Colonic mucosa (tissue), 4 donors: ENCODE results near the gene IZUMO4. TPM values are rescaled to one million over a fixed set of nuclear protein-coding genes. Genes with fewer than 3 reads are reported as not detected.

Experiments
- DNase-seq: peaks from one replicate; pipeline ENCODE4 v3.0.0-alpha.2; 2020
- H3K27ac ChIP-seq: fragments of 200-600 bp; one replicate; pipeline ENCODE4 v1.8.0; 2021
- H3K27me3 ChIP-seq: fragments of 200-600 bp; one replicate; pipeline ENCODE4 v1.8.0; 2021
- H3K36me3 ChIP-seq: fragments of 200-600 bp; one replicate; pipeline ENCODE4 v1.8.0; 2021
- H3K4me1 ChIP-seq: fragments of 200-600 bp; one replicate; pipeline ENCODE4 v1.8.0; 2021; ENCODE audit warnings: mild to moderate bottlenecking
- H3K4me3 ChIP-seq: fragments of 200-600 bp; one replicate; pipeline ENCODE4 v1.8.0; 2021
- H3K9ac ChIP-seq, 2 donors: one replicate each; pipeline ENCODE4 v1.7.0; 2013; ENCODE audit warnings: control low read depth in 2 of 2, low read depth in 2 of 2, low read length in 2 of 2
- H3K9me3 ChIP-seq: fragments of 200-600 bp; one replicate; pipeline ENCODE4 v1.8.0; 2021
- intact Hi-C: fragments of 100-400 bp; cut with DNase I; formaldehyde crosslinking; loops from one replicate; pipeline ENCODE4 v1.14.1; 2022
- total RNA-seq, 2 donors: library from RNA; stranded (reverse); fragmentation: NEBNext Ultra II Directional in 1 of 2; extraction: Animal tissue kit (Norgen Biotek cat#: 25700) in 1 of 2; gene quantifications; one replicate each; pipeline ENCODE4 v1.2.1, GENCODE V29; 2021
- TF ChIP-seq, protein P1 (sequence below): fragments of 200-600 bp; IDR thresholded peaks from one replicate; pipeline ENCODE4 v1.8.0; 2022; ENCODE audit warnings: antibody characterized with exemption, mild to moderate bottlenecking
- donor health status: healthy.
- donor health status: DM: no; HTN: no; CAD: no.
- donor health status: DM: no; HTN: no; CAD: no.

IZUMO4 gene
- total RNA-seq, 2 donors from 2014 or later = 2.1 to 4.5 TPM

DNA sequence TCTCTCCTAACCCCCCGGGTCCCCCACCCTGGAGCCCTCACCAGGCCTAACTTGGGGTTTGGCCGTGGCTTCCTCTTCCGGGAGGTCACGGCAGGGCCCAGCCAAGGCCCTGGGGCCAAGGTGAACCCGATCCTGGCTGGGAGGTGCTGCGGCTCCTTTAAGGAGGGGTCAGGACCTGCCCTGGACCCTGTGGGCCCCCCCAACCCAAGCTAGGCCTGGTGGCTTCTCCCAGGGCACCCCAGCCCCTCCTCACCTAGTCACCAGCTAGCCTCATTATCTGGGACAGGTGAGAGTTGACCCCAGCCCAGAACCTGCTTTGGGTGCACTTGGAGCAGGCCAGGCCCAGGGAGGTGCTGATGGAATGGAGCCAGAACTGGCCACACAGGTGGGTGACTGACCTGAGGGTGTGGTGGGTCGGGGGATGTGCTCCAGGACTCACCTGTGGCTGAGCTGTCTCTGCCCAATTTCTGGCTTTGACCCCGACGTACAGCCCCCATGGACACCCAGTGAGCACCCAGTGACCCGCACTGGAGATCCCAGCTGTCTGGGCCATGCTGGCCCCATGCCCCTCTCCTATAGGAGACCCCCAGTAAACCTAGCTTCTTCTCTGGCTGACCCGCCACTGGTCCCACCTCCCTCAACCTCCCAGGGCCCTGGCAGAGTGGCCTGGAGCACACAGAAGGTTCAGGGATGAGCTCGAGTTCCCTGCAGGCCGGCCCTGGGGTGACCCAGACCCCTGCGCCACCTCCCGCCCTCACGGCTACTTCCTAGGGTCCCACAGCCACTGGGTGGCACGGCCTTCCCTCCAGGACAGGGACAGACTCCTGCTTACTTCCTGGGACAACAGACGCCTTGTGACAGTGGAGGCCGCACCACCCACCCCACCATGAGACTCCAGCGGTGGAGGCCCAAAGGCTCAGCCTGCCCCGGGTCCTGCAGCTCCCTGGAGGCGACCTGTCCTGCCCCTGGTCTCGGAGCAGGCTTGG, 38.9 kb upstream of the IZUMO4 start:
- Histone ChIP-seq H3K4me3 (no peak overlapping the region), H3K4me1 (peaks cover 21% of the 10 kb centered on the region), H3K9ac (peak overlapping the region; percentile 16 to 44), H3K27ac (peak overlapping the region; percentile 35), H3K9me3 (no peaks in the 10 kb centered on the region), H3K27me3 (no peaks in the 10 kb centered on the region), H3K36me3 (no peaks in the 10 kb centered on the region)
- no peak for DNase-seq
- TF ChIP-seq, protein P1, sequence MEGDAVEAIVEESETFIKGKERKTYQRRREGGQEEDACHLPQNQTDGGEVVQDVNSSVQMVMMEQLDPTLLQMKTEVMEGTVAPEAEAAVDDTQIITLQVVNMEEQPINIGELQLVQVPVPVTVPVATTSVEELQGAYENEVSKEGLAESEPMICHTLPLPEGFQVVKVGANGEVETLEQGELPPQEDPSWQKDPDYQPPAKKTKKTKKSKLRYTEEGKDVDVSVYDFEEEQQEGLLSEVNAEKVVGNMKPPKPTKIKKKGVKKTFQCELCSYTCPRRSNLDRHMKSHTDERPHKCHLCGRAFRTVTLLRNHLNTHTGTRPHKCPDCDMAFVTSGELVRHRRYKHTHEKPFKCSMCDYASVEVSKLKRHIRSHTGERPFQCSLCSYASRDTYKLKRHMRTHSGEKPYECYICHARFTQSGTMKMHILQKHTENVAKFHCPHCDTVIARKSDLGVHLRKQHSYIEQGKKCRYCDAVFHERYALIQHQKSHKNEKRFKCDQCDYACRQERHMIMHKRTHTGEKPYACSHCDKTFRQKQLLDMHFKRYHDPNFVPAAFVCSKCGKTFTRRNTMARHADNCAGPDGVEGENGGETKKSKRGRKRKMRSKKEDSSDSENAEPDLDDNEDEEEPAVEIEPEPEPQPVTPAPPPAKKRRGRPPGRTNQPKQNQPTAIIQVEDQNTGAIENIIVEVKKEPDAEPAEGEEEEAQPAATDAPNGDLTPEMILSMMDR = no peak
- intact Hi-C loops = no loop called here

- intact Hi-C loops = no loop called here
- TF ChIP-seq, protein P1 = no peak
- Histone ChIP-seq H3K36me3 (no peaks in the 10 kb centered on the region), H3K9ac (peak overlapping the region; percentile 77 to 99), H3K9me3 (no peaks in the 10 kb centered on the region), H3K4me3 (no peak overlapping the region), H3K27ac (peak overlapping the region; percentile 98), H3K27me3 (no peaks in the 10 kb centered on the region), H3K4me1 (peaks cover 21% of the 10 kb centered on the region)
- DNase-seq = no peak
Observed at GRCh38 chr19:2058570-2059421, 37.9 kb upstream of the IZUMO4 start.

DNA sequence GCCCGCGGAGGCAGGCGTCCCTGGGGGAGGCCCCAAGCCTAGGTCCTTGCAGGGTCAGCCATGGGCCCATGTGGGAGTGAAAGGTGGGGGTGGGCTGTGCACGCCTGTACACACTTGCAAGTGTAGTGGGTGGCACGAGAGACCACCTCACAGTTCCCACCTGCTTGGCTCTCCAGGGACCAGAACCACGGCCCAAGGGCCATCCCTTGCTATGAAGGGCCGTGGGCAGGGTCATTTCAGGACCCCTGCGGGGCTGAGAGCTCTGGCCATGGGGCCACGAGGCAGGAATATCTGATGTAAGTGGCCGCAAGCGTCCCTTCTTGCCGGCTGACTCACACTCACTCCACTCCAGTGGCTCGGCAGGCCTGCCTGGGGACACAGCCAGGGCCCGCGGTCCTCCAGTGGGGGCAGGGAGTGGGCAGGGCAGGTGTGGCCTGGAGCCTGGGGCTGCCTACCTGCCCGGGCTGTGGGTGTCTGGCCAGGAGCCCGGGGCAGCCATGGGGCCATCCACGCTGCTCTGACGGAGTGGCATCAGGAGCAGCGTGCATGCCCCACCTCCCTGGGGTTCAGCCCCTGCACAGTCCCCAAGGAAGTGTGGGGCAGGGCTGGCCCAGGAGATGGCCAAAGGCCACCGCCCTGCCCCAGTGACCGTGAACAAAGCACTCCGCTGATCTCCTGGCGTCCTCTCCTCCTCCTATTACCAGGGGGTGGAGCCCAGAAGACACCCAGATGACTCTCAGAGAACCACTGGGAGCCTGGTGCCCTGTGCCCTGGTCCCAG, 37.1 kb upstream of the IZUMO4 start:
- intact Hi-C loops = no loop called here
- H3K4me1 ChIP-seq = peaks cover 19% of the 10 kb centered on the region

GRCh38 chr19:2060884-2061494, 35.7 kb upstream of the IZUMO4 start:
- Histone ChIP-seq H3K27me3 (no peaks in the 10 kb centered on the region), H3K4me3 (peak overlapping the region; percentile 56), H3K27ac (peak overlapping the region; percentile 98), H3K9me3 (no peaks in the 10 kb centered on the region), H3K4me1 (peaks cover 21% of the 10 kb centered on the region), H3K36me3 (no peaks in the 10 kb centered on the region), H3K9ac (peak overlapping the region; percentile 92 to 99)
- intact Hi-C loops = no loop called here
- DNase-seq = peak; percentile 78
- TF ChIP-seq, protein P1 = no peak

More for the DNA sequence above, 37.1 kb upstream of the IZUMO4 start:
- Histone ChIP-seq H3K4me3 (peak overlapping the region; percentile 56), H3K27me3 (no peaks in the 10 kb centered on the region), H3K36me3 (no peaks in the 10 kb centered on the region), H3K27ac (peak overlapping the region; percentile 98), H3K9me3 (no peaks in the 10 kb centered on the region), H3K9ac (peak overlapping the region; percentile 77 to 99)
- TF ChIP-seq, protein P1 = no peak
- peak; percentile 93 for DNase-seq
